Posterior vena cava (tissue), 2 donors: Measurements from ENCODE around the gene STEAP1B. TPM values are rescaled to one million over a fixed set of nuclear protein-coding genes. Genes with fewer than 3 reads are reported as not detected.

Experiments used
- DNase-seq: peaks from one replicate; pipeline ENCODE4 v3.0.0-alpha.2; 2020; ENCODE audit warnings: low spot score
- intact Hi-C, 2 donors: fragments of 100-400 bp; cut with DNase I; formaldehyde crosslinking; loops; one replicate each; pipeline versions ENCODE4 v1.14.1 to v1.14.2; 2022 to 2023
- total RNA-seq, 2 donors: library from RNA; stranded (reverse); fragmentation: NEBNext Ultra II Directional; extraction: Animal tissue kit (Norgen Biotek cat#: 25700); gene quantifications; one replicate each; pipeline ENCODE4 v1.2.1, GENCODE V29; 2021
- donor health status: DM: yes; HTN: yes; CAD: no.
- donor health status: DM: yes; HTN: yes; CAD: no.

The STEAP1B gene
- total RNA-seq, 2 donors from 2014 or later: 2.5 to 2.8 TPM

DNA sequence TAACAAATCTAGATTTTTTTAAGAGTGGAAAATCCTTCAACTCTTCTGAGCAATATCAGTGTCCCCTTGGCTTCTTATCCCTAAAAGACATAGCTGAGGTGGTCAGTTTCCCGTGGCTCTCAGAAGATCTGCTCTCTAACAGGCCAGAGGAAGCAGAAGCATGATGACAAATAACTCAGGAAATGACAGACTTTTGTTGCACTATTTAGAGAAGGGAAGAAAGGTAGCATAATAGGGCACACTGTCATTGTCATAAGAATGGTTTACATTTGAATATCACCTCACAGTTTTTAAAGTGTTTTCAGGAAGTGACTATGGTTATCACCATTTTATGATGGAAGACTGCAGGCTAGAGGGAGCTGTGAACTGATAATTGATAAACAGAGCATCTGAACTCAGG lies 109.5 kb downstream of the STEAP1B start:
- intact Hi-C loops: no loop called here
- no peak for DNase-seq

GRCh38 chr7:22389892-22390291 lies 110.1 kb downstream of the STEAP1B start:
- no peak for DNase-seq
- intact Hi-C loops: no loop called here

- DNase-seq: peak; percentile 83
- intact Hi-C loops: no loop called here
Observed at GRCh38 chr7:22387583-22387982, 112.4 kb downstream of the STEAP1B start.

DNA sequence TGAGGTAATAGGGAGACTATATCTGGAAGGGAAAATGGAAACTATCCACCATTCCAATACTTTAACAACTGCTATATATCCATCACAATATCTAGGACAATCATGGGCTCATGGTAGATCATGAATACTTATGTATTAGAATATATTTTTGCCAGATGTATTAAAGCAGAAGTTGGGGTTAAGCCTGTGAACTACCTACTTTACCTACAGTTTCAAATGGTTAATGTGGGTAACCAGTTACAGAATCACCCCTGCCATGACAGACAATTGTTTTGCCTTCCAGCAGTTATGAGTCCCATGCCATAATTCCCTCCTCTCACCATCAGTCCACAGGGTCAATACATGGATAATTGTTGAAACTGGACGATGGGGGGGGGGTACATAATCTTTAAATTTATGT lies 113.1 kb downstream of the STEAP1B start:
- intact Hi-C loops: no loop called here
- DNase-seq: no peak

DNA sequence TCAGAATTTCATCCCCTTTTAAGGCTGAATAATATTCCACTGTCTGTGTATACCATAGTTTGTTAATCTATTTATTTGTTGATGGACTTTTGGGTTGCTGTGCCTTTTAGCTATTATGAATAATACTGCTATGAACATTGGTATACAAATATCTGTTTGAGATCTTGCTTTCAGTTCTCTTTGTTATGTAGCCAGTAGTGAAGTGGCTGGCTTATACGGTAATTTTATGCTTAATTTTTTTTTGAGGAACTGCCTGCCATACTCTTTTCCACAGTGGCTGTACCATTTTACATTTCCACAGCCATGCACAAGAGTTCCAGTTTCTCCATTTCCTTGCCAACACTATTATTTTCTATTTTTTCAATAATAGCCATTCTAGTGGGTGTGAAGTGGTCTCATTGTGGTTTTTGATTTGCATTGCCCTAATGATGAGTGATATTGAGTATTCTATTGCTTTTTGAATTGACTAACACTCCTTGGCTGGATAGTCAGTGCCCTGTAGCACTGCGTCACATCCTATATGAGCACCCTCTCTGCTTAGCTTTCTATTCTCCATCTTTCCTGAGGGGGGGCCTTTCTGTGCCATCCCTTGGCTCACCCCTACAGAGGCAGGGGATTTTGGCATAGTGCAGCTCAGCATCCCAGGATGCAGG lies 113.7 kb downstream of the STEAP1B start:
- intact Hi-C loops: no loop called here

GRCh38 chr7:22385326-22385725 lies 114.7 kb downstream of the STEAP1B start:
- intact Hi-C loops: no loop called here
- DNase-seq: no peak

More for the DNA sequence above, 113.7 kb downstream of the STEAP1B start:
- DNase-seq: no peak

DNA sequence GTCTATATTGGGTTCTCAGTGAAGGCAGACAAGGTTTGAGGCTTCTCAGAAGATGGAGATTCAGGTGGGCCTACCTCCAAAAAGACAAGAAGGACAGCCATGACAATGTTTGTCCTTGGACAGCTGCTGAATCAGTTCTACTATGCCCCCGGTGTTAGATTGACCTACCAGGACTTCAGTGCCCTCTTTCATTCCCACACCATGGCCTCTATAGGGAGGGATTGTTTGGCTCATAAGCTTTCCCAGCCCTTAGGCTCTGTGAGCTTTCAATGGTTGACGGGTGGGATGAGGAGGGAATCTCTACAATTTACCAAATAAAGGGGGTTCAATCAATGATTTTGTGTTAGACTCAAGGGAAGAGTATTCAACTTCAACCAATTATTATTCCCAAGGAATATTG lies 119.7 kb downstream of the STEAP1B start:
- intact Hi-C loops: no loop called here

GRCh38 chr7:22378199-22378980 lies 121.6 kb downstream of the STEAP1B start:
- intact Hi-C loops: no loop called here
- DNase-seq: no peak

More for the DNA sequence above, 119.7 kb downstream of the STEAP1B start:
- no peak for DNase-seq

GRCh38 chr7:22377703-22378102 lies 122.3 kb downstream of the STEAP1B start:
- intact Hi-C loops: no loop called here
- DNase-seq: no peak

DNA sequence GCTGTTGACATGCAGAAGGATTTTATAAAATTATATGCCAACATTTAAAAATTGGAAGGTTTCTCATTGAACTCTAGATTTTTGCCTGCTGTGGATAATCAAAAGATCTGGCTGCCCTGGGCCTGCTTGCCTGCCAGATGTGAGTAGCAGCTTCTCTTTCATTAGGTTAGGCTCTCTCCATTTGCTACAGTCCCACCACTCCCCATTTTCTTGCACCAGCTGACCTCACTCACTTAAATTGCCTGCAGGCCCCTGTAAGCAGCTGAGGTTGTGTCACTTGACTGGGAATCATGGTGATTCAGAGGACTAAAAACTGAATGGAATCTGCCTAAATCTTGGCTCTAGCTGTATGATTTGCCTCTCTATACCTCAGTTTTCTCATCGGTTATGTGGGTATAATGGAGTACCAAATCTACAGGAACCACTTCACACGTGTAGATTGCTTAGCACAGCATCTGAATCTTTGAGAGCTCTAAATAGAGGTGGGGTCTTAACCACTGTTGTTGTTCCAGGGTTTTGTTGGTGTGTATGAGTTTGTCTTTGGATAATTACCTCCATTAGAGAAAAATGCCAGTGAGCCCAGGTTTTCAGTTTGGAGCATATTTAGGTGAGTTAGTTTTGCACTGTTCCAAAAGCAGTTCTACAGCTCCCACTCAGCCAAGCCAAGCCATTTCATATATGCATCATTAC lies 124.5 kb downstream of the STEAP1B start:
- no peak for DNase-seq
- intact Hi-C loops: no loop called here

GRCh38 chr7:22373911-22374310 lies 126.1 kb downstream of the STEAP1B start:
- DNase-seq: no peak
- intact Hi-C loops: no loop called here

DNA sequence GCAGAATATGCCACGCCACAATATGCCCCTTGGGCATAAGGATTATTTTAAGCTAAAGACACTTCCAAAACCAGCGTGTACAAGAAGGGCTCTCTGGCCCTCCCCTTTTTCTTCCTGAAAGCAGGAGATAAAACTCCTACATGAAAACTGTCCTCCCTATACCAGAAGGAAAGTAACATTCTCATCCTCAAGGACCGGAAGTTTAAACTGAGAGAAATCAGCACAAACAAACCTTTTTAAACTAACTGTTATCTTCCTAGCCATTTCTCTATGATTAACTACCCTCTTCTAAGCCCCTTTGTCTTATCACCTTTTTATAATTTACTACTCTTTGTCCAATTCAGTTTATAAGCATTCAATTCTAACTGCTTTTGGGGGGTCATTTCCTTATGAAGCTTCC lies 126.6 kb downstream of the STEAP1B start:
- no peak for DNase-seq
- intact Hi-C loops: no loop called here

DNA sequence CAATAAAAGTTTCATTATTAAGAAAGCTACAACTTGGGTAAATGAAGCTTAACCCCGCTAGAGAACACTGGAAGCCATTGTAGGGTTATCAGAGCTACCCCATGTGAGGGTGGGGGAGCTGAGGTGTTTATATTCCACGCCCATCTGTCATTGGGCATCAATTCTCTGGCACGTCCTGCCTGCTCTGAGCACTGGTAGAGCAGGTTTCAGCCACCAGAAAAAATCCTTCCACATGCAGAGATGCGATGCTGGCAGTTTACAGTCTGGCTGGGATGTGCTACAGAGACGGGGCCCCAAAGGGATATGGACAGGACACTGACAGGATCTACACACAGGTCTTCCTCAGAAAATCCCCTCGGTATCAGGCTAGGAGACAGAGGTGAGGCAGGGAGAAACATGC lies 127.1 kb downstream of the STEAP1B start:
- intact Hi-C loops: no loop called here
- DNase-seq: no peak

DNA sequence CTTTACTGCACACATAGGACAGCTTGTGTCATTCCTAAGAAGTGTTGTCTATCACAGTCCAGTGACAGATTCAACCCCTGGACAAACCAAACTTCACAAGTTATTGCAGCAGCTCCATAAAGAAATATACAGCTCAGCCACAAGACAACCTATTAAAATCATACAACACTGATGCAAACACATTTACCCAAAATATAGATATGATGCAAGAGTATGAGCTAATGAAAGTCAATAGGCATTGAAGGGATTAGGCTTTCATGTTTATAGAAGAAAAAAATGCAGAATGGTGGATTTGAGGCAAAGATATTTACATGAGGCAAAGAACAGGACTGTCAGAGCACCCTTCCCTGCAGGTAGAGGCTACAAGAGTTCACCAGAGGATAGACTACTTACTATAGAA lies 128.1 kb downstream of the STEAP1B start:
- intact Hi-C loops: no loop called here
- no peak for DNase-seq

Other genes starting within 250 kb of the STEAP1B start
- 10 to 100 TPM; 56.9 to 61.5 TPM for gene RAPGEF5, start 143.0 kb downstream of the STEAP1B start, total RNA-seq
- 10 to 100 TPM in 1 of 2 donors, 1 to 10 TPM in 1; 2.4 to 65.6 TPM for gene IL6, start 227.0 kb upstream of the STEAP1B start, total RNA-seq